ENCODE results near the gene EFNA1.

DNA sequence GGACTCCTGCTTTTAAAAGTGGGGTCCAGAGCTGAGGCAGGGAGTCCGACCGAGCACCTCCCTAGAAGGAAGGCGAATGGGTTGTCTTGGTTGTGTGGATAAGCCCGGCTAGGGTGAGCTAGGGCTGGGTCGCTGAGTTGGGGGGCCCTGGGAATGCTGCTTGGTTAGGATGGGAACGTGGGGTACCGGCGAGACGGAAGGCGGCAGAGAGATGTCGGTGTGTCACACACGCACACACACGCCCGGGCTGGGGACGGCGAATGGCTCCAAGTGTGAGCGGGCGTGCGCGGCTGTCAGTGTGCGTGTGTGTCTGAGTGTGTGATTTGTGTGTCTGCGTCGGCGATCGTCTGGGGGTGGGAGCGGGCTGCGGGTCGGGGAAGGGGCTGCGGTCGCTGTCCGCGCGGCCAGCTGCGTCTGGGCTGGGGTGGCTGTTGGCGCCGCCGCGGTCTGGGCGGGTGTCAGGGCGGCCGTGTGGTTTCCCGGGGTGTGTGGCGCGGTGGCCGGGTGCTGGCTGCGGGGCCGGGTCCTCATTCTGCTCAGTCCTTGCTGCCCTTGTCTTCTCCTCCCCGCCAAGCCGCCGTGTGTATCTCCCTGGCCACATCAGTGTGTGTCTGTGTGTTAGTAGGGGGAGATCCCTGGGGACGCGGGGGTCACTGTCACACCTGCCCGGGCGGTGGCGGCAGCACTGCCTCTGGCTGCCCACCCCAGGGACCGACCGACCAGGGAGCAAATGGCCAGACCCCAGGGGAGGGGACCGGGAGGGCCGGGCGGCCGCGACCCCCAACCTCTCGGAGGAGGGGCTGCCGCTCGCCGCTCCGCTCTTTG lies 48.0 kb upstream of the EFNA1 start:
- TF ChIP-seq, protein P1, sequence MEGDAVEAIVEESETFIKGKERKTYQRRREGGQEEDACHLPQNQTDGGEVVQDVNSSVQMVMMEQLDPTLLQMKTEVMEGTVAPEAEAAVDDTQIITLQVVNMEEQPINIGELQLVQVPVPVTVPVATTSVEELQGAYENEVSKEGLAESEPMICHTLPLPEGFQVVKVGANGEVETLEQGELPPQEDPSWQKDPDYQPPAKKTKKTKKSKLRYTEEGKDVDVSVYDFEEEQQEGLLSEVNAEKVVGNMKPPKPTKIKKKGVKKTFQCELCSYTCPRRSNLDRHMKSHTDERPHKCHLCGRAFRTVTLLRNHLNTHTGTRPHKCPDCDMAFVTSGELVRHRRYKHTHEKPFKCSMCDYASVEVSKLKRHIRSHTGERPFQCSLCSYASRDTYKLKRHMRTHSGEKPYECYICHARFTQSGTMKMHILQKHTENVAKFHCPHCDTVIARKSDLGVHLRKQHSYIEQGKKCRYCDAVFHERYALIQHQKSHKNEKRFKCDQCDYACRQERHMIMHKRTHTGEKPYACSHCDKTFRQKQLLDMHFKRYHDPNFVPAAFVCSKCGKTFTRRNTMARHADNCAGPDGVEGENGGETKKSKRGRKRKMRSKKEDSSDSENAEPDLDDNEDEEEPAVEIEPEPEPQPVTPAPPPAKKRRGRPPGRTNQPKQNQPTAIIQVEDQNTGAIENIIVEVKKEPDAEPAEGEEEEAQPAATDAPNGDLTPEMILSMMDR (IDR thresholded peaks at IDR 0.05; ENCODE audit: poor library complexity): no peak
- no peak for TF ChIP-seq EZH2 (IDR thresholded peaks at IDR 0.05; ENCODE audit: borderline replicate concordance)
- TF ChIP-seq EZH2phosphoT487 (IDR thresholded peaks at IDR 0.05; ENCODE audit: low read depth, severe bottlenecking, unreplicated experiment): no peak
